HG03108 (cell line): Measurements from ENCODE around the gene UBE2N.

Source experiments
- ATAC-seq: cut with Tn5 transposase; IDR thresholded peaks from one replicate; pipeline ENCODE4 v1.9.1; 2021; ENCODE audit warnings: moderate library complexity; ENCODE audit not compliant: unreplicated experiment

UBE2N gene, protein sequence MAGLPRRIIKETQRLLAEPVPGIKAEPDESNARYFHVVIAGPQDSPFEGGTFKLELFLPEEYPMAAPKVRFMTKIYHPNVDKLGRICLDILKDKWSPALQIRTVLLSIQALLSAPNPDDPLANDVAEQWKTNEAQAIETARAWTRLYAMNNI

DNA sequence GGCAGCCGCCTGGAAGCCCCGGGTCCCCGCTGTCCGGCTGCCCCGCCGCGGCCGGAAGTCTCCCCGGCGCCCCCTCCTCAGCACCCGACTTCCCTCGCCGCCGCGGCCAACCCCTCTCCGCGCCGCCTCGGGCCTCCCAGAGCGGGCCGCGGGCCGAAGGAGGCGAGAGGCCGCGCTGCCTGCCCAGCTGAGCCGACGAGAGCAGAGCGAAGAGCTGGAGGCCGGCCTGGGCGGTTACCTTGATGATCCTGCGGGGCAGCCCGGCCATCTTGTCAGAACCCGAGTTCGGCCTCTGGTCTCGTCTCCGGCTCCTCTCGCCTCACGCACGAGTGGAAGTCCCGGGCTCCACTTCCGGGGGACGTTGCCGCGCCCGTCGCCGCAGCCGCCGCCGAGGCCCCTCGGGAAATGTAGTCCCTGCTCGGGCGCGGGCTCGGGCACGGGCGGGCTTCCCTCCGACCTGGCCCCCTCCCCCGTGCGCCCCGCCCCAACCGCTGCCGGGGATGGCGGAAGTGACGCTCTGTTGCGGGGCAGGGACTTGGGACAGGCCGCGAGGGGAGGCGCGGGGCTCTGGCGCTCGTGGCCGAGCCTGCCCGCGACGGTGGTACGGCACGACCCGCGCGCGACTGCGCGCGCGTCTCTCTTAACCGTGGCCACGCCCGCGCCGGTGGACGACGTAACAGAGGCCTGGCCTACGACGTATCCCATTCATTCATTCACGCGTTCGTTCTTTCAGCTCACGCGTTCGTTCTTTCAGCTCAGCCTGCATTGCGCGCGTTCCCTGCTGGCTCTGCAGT lies at the start of gene UBE2N:
UBE2N (minus strand) TSS at position 331 of the 794 bp plus-strand sequence; CDS start at position 268, 63 bp downstream.
- peak; percentile 81 for ATAC-seq

DNA sequence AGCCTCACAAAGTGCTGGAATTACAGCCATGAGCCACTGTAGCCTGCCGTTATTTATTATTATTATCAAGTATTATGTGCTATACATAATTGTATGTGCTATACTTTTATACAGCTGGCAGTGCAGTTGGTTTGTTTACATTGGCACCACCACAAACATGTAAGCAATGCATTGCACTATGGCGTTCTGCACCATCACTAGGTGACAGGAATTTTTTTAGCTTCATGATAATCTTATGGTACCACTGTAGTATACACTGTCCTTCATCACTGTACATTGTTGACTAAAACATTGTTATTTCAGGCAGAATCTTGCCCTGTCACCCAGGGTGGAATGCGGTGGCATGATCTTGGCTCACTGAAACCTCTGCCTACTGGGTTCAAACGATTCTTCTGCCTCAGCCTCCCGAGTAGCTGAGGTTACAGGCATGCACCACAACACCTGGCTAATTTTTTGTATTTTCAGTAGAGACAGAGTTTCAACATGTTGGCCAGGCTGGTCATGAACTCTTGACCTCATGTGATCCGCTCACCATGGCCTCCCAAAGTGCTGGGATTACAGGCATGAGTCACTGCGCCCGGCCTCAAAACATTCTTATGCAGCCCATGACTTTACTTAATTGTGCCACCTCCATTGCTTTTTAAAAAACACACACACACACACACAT lies 42.7 kb upstream of the UBE2N start:
- no peak for ATAC-seq

DNA sequence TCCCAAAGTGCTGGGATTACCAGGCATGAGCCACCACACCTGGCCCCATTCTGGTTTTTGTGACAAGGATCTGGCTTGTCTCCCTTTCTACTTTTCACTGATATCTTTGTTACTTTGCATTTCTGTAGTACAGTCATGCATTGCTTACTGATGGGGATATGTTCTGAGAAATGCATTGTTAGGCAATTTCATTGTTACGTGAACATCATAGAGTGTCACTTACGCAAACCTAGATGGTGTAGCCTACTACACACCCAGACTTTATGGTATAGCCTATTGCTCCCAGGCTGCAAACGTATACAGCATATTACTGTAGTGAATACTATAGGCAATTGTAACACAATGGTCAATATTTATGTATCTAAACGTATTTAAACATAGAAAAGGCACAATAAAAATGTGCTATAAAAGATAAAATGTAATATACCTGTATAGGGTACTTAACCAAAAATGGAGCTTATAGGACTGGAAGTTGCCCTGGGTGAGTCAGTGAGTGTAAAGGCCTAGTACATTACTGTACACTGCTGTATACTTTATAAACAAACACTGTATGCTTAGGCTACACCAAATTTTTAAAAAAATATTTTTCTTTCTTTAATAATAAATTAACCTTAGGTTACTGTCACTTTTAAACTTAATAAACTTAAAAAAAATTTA lies 41.5 kb upstream of the UBE2N start:
- no peak for ATAC-seq

DNA sequence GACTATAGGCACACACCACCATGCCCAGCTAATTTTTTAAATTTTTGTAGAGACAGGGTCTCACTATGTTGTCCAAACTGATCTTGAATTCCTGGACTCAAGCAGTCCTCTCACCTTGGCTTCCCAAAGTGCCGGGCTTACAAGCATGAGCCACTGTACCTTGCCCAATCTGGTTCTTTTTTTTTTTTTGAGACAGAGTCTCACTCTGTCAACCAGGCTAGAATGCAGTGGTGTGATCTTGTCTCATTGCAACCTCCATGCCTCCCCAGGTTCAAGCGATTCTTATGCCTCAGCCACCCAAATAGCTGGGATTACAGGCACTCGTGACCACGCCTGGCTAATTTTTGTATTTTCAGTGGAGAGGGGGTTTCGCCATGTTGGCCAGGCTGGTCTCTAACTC lies 41.0 kb upstream of the UBE2N start:
- ATAC-seq, result no peak

DNA sequence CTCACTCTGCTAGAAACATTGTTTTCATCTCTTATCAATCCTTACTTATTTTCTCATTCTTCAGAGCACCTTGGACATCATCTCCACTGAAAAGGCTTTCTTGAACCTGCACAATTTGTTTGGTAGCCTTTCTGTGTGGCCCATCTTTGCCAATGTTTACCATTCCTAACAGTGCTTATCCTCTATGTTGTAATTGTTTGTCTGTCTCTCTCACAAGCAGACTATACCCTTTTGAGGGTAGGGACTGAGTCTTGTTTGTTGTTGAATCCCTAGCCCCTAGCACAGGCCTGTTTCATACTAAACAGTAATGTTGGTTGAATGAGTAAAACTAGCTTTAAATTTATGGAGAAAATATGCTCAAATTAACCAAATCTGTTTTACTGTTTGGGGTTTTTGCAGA lies 34.8 kb upstream of the UBE2N start:
- ATAC-seq, result no peak

DNA sequence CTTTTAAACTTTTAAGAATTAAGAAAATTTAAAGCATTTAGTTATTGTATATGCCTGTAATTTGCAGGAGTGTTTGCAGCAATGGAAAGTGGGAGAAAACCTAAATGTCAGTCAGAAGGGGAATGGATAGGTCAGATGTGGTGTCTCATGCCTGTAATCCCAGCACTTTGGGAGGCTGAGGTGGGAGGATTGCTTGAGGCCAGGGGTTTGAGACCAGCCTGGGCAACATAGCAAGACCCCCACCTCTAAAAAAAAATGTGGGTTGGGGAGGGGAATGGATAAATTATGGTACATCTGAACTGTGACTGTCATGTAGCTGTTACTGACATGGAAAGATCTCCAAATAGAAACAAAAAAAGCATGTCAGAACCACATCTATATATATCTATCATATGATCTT lies 27.6 kb upstream of the UBE2N start:
- no peak for ATAC-seq

DNA sequence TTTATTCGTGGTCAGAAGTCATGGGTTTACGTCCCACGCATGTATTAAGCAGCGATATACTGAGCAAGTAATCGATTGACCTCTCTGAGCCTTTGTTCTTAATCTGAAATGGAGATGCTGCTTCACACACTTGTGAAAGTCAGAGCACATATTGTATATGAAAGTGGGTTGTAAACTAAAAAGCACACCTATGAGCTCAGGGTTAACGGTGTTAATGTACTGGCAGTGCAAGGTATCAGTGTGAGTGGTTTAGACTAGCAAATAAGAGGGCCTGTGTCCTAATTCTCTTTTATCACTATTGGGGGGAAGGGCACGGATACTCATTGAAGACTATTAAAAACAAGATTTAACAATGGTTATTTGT lies 26.2 kb upstream of the UBE2N start:
- peak; percentile 6 for ATAC-seq

DNA sequence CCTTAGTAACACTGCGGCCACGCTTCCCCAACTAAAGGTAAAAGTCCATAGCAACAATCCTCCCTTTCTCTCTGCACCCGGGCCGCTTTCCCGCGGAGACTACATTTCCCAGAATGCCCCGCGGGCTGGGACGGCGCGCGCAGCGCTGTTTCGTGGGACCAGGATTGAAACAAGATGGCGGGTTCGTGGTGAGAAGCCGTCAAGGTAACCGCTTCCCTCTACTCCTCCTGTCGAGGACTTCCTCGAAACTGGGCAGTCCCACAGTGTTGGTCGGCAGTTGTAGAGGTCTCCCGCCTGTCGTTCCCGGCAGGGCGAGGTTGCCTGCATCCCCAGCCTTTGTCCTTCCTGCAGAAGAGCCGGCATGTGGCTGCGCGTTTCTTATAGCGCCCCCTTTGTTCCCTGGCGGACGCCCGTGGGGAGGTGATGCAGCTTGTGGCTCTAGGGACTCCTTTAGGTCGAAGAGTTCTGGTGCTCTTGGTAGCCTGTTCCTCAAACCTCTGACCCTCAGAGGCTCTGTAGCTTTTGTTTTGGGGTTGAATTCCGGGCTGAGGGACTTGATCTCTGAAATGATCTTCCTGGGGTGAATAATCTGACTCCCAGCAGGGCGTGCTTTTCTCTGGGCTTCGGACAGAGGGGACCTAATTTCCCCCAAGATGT lies 25.7 kb upstream of the UBE2N start, which contains the start of gene MRPL42:
MRPL42 (plus strand) TSS at position 164 of the 657 bp plus-strand sequence. CDS start 1,772 bp downstream, outside the sequence.
- ATAC-seq, result peak; percentile 84

DNA sequence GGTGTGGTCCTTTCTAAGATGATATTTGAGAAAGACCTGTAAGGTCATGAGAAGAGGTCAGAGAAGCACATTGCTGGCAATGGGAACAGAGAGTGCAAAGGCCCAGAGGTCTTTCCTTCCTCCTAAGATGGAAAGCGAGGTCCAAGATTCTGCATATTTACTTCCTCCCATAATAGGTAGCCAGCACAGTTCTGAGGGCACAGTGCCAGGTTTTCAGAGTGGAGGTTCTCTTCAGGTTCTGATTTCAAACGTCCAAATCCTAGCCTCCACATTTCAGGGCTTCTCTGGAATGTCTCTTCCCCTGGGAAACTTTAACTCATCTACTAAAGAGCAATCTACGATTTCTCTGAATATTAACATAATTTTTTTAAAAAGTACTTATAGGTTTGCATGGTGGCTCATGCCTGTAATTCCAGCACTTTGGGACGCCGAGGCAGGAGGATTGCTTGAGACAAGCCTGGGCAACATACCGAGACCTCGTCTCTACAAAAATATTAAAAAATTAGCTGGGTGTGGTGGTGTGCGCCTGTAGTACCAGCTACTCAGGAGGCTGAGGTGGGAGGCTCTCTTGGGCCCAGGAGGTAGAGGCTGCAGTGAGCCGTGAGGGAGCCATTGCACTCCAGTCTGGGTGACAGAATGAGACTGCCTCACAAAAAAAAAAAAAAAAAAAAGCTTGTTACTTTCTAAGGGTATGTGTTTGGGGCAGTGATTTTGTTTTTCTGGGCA lies 25.0 kb upstream of the UBE2N start:
- no peak for ATAC-seq

DNA sequence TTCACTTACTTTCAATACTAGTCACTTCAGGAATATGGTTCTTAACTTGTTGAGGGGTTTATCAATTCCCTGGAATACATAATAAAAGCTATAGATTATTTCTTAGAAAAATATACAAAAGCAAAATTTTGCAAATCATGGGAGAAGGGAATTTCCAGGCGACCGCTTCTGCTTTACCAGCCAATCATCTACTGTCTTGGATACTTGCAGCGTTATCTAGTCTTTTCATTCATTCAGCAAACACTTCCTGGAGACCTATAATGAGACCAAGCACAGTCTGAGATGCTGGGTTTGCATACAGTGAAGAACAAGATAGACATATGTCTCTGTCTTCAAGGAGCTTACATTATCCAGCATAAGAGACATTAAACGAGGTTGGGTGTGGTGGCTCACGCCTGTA lies 24.1 kb upstream of the UBE2N start:
- ATAC-seq, result no peak

DNA sequence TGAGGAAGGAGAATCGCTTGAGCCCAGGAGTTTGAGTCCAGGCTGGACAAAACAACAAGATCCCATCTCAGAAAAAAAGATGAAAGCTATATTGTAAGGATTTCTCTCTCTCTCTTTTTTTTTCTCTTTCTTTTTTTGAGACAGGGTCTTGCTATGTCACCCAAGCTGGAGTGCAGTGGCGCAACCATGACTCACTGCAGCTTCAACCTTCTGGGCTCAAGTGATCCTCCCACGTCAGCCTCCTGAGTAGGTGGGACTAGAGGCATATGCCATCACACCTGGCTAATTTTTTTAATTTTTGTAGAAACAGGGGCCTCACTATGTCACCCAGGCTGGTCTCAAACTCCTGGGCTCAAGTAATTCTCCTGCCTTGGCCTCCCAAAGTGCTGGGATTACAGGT lies 19.8 kb upstream of the UBE2N start:
- no peak for ATAC-seq

DNA sequence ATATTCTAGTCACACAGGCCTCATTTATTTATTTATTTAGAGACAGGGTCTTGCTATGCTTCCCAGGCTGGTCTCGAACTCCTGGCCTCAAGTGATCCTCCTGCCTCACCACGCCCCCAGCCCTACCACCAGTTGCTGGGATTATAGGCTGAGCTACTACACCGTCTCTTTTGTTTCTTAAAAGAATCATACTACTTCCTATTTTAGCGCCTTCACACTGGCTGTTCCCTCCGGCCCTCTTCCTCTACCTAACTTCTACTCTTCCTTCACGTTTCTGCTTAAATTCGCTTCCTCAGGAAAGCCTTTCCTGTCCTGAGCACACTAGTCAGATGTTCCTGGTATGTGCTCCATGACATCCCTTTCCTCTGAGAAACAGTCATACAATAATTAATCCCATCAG lies 19.2 kb upstream of the UBE2N start:
- no peak for ATAC-seq

DNA sequence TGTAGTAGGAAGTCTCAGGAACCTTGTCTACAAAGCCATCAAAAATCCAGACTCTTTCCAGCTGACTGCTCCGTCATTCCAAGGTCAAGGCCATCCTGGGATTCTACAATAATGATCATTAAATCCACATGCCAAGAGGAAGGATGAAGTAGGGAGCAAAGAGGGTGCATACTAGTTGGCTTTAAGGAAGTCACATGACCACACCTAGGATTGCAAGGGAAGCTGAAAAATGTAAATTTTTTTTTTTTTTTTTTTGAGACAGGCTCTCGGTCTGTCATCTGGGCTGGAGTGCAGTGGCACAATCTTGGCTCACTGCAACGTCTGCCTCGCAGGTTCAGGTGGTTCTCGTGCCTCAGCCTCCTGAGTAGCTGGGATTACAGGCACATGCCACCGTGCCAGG lies 18.3 kb upstream of the UBE2N start:
- ATAC-seq, result no peak

DNA sequence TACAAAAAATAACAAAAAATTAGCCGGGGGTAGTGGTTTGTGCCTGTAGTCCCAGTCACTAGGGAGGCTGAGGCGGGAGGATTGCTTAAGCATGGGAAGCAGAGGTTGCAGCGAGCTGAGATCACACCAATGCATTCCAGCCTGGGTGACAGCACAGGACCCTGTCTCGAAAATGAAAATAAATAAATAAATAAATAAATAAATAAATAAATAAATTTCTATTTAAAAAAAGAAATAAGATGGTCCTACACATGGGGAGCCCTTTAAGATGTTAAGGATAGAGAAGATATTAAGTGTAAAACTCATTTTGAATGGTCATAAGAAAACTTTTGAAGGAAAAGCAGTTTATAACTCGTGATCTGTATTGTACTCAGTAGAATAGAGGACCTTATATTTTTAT lies 17.4 kb upstream of the UBE2N start:
- ATAC-seq, result no peak

DNA sequence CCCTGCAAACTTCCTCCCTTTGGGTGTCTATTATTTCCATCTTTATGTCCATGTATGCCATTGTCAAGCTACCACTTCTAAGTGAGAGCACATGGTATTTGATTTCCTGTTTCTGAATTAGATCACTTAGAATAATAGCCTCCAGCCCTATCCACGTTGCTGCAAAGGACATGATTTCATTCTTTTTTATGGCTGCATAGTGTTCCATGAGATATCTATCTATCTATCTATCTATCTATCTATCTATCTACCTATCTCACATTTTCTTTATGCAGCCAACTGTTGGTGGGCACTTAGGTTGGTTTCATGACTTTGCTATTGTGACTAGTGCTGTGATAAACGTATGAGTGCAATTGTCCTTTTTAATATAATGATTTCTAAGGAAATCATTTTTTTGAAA lies 14.3 kb upstream of the UBE2N start:
- ATAC-seq, result no peak

DNA sequence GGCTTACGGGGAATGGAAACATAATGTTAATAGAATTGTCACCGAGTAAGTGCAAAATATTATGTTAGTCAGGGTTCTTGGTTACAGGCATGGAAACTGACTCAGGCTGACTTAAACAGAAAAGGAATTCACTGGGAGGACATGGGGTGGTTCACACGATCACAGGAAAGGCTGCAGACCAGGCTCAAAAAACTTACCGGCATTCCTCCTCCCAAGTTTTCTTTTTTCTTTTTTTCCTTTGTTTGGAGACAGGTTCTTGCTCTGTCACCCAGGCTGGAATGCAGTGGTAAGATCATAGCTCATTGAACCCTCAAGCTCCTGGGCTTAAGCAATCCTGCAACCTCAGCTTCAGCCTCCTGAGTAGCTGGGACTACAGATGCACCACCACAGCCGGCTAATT lies 11.9 kb upstream of the UBE2N start:
- ATAC-seq, result no peak

DNA sequence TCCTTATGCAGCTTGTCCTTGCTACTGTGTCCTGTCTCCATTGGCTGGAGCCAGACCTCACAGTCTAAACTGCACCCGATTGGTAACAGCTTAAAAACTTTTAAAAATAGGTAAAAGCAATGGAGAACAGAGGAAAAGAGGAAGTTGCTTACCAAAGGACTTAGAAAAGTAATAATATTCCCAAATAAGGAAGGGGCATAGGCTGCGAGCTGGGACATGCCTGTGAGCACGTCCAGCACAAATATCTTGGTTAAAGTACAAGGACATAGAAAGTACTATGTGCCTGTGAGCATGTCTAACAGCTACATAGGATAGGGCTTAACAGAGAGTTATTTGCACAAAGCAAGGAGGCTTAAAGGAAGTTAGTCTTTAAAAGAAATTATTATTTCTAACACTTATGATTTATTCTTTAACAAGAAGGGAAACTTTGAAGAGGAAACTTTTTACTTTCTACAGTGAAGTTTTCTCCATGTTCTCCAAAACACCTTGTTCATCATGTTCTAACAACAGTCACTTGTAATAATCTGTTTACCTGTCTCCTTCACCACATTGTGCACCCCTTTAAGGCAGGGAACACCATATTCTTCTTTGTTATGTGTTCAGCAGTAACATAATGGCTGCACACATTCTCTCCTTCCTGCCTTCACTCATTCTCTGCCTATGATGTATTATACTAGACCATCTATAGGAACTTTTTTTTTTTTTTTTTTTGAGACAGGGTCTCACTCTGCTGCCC lies 9.8 kb upstream of the UBE2N start:
- ATAC-seq, result no peak

DNA sequence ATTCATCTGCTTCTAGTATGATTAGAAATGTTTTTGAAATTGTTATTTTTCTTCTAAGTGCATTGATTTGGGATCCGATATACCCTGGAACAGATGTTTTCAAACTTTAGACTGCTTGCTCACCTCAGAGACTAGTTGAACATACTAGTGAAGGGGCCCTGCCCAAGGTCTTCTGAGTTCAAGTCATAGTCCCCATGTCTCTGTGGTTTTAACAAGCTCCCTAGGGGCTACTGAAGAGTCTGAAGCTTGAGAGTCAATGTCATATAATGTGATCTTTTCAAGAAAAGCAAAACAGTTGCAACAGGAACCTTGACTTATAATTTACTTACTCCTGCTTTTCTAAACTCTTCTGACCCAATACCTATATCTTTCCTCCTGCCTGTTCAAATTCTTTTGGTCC lies 7.5 kb upstream of the UBE2N start:
- ATAC-seq, result peak; percentile 95

DNA sequence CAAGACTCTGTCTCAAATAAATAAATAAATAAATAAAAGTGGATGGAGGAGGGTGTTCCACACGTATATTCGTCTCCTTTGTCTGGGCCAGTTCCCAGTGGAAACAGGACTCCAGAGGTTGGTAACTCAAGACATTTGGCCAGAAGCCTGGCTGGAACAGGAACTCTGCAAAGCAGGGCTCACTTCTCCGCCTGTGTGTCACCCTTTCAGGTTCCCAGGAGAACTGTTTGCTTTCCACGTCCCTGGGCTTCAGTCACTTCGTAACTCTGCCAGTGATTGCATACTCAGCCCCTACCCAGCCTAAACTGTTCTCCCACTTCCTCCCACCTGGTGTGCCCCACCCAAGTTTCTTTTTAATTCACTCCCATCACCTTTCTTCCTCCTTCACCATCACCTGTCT lies 7.0 kb upstream of the UBE2N start:
- ATAC-seq, result no peak
